ENCODE data around the gene MCCC2.

- no peak for TF ChIP-seq TAF1 (conservative IDR thresholded peaks at IDR 0.05)
- no peak for TF ChIP-seq CTCF (IDR thresholded peaks at IDR 0.05; ENCODE audit: low read depth, low read length, missing input control)
- no peak for TF ChIP-seq SP1 (IDR thresholded peaks at IDR 0.05)
- no peak for TF ChIP-seq GABPA (IDR thresholded peaks at IDR 0.05 in 1 of 2, conservative IDR thresholded peaks at IDR 0.05 in 1 of 2)
- TF ChIP-seq, protein P1, sequence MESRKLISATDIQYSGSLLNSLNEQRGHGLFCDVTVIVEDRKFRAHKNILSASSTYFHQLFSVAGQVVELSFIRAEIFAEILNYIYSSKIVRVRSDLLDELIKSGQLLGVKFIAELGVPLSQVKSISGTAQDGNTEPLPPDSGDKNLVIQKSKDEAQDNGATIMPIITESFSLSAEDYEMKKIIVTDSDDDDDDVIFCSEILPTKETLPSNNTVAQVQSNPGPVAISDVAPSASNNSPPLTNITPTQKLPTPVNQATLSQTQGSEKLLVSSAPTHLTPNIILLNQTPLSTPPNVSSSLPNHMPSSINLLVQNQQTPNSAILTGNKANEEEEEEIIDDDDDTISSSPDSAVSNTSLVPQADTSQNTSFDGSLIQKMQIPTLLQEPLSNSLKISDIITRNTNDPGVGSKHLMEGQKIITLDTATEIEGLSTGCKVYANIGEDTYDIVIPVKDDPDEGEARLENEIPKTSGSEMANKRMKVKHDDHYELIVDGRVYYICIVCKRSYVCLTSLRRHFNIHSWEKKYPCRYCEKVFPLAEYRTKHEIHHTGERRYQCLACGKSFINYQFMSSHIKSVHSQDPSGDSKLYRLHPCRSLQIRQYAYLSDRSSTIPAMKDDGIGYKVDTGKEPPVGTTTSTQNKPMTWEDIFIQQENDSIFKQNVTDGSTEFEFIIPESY (IDR thresholded peaks at IDR 0.05) = no peak
- TF ChIP-seq, protein P2, sequence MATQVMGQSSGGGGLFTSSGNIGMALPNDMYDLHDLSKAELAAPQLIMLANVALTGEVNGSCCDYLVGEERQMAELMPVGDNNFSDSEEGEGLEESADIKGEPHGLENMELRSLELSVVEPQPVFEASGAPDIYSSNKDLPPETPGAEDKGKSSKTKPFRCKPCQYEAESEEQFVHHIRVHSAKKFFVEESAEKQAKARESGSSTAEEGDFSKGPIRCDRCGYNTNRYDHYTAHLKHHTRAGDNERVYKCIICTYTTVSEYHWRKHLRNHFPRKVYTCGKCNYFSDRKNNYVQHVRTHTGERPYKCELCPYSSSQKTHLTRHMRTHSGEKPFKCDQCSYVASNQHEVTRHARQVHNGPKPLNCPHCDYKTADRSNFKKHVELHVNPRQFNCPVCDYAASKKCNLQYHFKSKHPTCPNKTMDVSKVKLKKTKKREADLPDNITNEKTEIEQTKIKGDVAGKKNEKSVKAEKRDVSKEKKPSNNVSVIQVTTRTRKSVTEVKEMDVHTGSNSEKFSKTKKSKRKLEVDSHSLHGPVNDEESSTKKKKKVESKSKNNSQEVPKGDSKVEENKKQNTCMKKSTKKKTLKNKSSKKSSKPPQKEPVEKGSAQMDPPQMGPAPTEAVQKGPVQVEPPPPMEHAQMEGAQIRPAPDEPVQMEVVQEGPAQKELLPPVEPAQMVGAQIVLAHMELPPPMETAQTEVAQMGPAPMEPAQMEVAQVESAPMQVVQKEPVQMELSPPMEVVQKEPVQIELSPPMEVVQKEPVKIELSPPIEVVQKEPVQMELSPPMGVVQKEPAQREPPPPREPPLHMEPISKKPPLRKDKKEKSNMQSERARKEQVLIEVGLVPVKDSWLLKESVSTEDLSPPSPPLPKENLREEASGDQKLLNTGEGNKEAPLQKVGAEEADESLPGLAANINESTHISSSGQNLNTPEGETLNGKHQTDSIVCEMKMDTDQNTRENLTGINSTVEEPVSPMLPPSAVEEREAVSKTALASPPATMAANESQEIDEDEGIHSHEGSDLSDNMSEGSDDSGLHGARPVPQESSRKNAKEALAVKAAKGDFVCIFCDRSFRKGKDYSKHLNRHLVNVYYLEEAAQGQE (IDR thresholded peaks at IDR 0.05) = no peak
- TF ChIP-seq HNF4A (conservative IDR thresholded peaks at IDR 0.05) = no peak
These were observed 1.4 kb downstream of the MCCC2 start for GRCh38 chr5:71588533-71588885.
